H1 (cell line): ENCODE measurements around the gene GABRA6. TPM values are rescaled to one million over a fixed set of nuclear protein-coding genes. Genes with fewer than 3 reads are reported as not detected.

Experiments
- HDAC2 ChIP-seq, 2 experiments: fragments of 300-600 bp in 1 of 2; sonication (generic) in 1 of 2; IDR thresholded peaks; 2 replicates each; pipeline ENCODE4 v1.6.1; 2011 to 2012; ENCODE audit warnings: low read depth in 2 of 2, low read length in 2 of 2, mild to moderate bottlenecking in 2 of 2, moderate library complexity in 2 of 2, borderline replicate concordance in 1 of 2, inconsistent platforms in 1 of 2
- KDM5A ChIP-seq: fragments of 200-600 bp; IDR thresholded peaks from 2 replicates; pipeline ENCODE4 v1.7.1; 2012; ENCODE audit warnings: mild to moderate bottlenecking, low read length, inconsistent platforms, mixed read lengths
- NRF1 ChIP-seq: IDR thresholded peaks from 2 replicates; pipeline ENCODE4 v1.6.1; 2011; ENCODE audit warnings: mild to moderate bottlenecking, low read depth, low read length, improper control_type of control experiment
- POLR2A ChIP-seq, 2 experiments: IDR thresholded peaks; 1 replicate in 1 of 2; 2 replicates in 1 of 2; pipeline ENCODE4 v1.6.1; 2011; ENCODE audit warnings: low read depth in 2 of 2, low read length in 2 of 2, mild to moderate bottlenecking in 2 of 2; ENCODE audit errors: control extremely low read depth in 1 of 2
- RFX5 ChIP-seq: IDR thresholded peaks from 2 replicates; pipeline ENCODE4 v1.6.1; 2011; ENCODE audit warnings: low read depth, low read length, improper control_type of control experiment, borderline replicate concordance
- SAP30 ChIP-seq: fragments of 300-600 bp; sonication (generic); IDR thresholded peaks from 2 replicates; pipeline ENCODE4 v1.7.1; 2012; ENCODE audit warnings: low read length, moderate library complexity, mild to moderate bottlenecking, inconsistent platforms; ENCODE audit not compliant: insufficient read depth, insufficient replicate concordance
- polyA plus RNA-seq, 7 experiments: library from polyadenylated mRNA; depleted of rRNA in 3 of 7; stranded (reverse) in 5 of 7; unstranded in 2 of 7; fragments of >200 nt in 5 of 7; fragments of 200-250 nt in 2 of 7; gene quantifications; 1 replicate in 5 of 7; 2 replicates in 1 of 7; 4 replicates in 1 of 7; pipeline versions ENCODE4 v1.2.1 to v1.2.3, GENCODE V29; 2011 to 2013; ENCODE audit warnings: missing spikeins in 2 of 7, mixed read lengths in 2 of 7
- total RNA-seq: library from RNA; stranded (reverse); fragmentation: NEBNext Ultra II Directional; extraction: Animal tissue kit (Norgen Biotek cat#: 25700); gene quantifications from 2 replicates; pipeline ENCODE4 v1.2.1, GENCODE V29; 2021

GABRA6 gene
- total and polyA plus RNA-seq, 2 of the 8 experiments (the other 6 are each of a cell fraction or from before 2014, with no cell fraction given) = not detected

DNA sequence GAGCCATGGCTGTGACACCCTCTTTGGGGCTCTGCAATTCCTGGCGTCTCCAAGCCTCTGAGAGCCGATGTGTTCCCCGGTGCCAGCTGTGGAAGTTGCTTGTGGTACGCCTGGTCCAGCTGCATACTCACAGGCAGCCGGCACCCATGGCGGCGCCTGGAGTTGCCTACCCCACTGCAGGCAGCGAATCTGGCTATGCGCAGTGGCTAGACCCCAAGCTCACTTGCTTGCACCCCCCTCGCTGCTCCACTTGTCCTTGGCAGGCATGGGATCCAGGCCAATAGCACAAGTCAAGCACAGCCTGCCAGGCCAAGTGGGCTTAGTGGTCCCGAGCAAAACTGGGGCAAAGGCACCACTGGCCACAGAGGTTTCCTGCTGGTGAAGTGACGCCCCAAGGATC is 24.7 kb upstream of the GABRA6 start (continued):
- no peak for TF ChIP-seq HDAC2 (IDR thresholded peaks at IDR 0.05; ENCODE audit: borderline replicate concordance in 1 of 2, low read depth in 2 of 2, low read length in 2 of 2)
- TF ChIP-seq NRF1 = no peak
- no peak for TF ChIP-seq SAP30
- TF ChIP-seq KDM5A = no peak
- no peak for TF ChIP-seq POLR2A (IDR thresholded peaks at IDR 0.05; ENCODE audit: control extremely low read depth in 1 of 2, low read depth in 2 of 2, low read length in 2 of 2)
- TF ChIP-seq RFX5 = no peak
